IMR-90 (cell line): Measurements from ENCODE around the gene CAMSAP3.

Source experiments
- CTCF ChIP-seq: conservative IDR thresholded peaks from 2 replicates; pipeline ENCODE4 v1.5.1; 2012; ENCODE audit warnings: mild to moderate bottlenecking, low read depth, low read length, improper control_type of control experiment
- FOS ChIP-seq: fragments of 150-350 bp; IDR thresholded peaks from 2 replicates; pipeline ENCODE4 v1.6.1; 2016; ENCODE audit warnings: low read depth, low read length
- POLR2A ChIP-seq: IDR thresholded peaks from 2 replicates; pipeline ENCODE4 v1.6.1; 2012; ENCODE audit warnings: mild to moderate bottlenecking, low read depth, low read length
- RCOR1 ChIP-seq: IDR thresholded peaks from 2 replicates; pipeline ENCODE4 v1.6.1; 2012; ENCODE audit warnings: mild to moderate bottlenecking, low read length, improper control_type of control experiment; ENCODE audit not compliant: insufficient replicate concordance

DNA sequence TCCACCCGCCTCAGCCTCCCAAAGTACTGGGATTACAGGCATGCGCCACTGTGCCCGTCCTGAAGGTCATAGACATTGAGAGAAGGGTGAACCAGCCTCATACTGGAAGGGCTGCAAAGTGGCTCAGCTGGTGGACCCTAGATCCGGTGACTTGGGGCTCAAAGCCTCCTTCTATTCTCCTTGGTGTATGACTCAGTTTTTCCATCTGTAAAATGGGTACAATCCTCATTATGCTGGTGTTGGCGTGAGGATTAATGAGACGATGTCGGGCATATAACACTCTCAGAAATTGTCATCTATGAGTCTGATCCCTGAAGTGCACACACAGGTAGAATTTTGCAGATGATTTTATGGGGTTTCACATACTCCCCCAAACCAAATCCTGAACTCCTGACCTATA lies 5.8 kb upstream of the CAMSAP3 start:
- TF ChIP-seq CTCF (no peak), POLR2A (no peak), FOS (no peak), RCOR1 (no peak)
